Measurements from ENCODE around the gene FAM131A. TPM values are rescaled to one million over a fixed set of nuclear protein-coding genes. Genes with fewer than 3 reads are reported as not detected.

The FAM131A gene
- total and polyA plus RNA-seq, 2 of the 4 experiments (the other 2 are of a cell fraction), result 10.8 to 19.5 TPM

GRCh38 chr3:184336547-184337398 lies 627 bp upstream of the FAM131A start:
- intact Hi-C loops (cut with micrococcal nuclease), result no loop called here
- in situ Hi-C loops (cut with MboI; ENCODE audit: low sequenced_read_pairs), result no loop called here
- DNase-seq (peak; percentile 65), ATAC-seq (ENCODE audit: low read depth) (peak; percentile 8)
- peak overlapping the region; percentile 85 for H2BK5ac ChIP-seq (ENCODE audit: low read depth, low read length, poor library complexity, severe bottlenecking)
- H3K79me1 ChIP-seq (ENCODE audit: low read depth in 1 of 2, low read length in 2 of 2), result peaks cover 25 to 90% of the 10 kb centered on the region in 2 experiments
- peaks cover 57% of the 10 kb centered on the region for H4K20me1 ChIP-seq (ENCODE audit: insufficient read depth, low read length)
- peak overlapping the region; percentile 96 for H3K27ac ChIP-seq (ENCODE audit: insufficient read depth, low read length)
- no peak for TF ChIP-seq BHLHE40 (IDR thresholded peaks at IDR 0.05; ENCODE audit: low read depth, low read length)
- no peak for TF ChIP-seq MXI1 (IDR thresholded peaks at IDR 0.05; ENCODE audit: borderline replicate concordance, low read depth, low read length)
- no peak; the same call in 1 of the 2 replicates for TF ChIP-seq USF2 (IDR thresholded peaks at IDR 0.05; ENCODE audit: low read depth, low read length)
- peak; percentile 13; the same call in 1 of the 2 replicates for TF ChIP-seq POLR2A (IDR thresholded peaks at IDR 0.05; ENCODE audit: low read depth, low read length)
- no peak for TF ChIP-seq RFX5 (IDR thresholded peaks at IDR 0.05; ENCODE audit: low read depth, low read length)
- peak overlapping the region; percentile 49 for H4K91ac ChIP-seq (ENCODE audit: insufficient read depth, low read depth, low read length)
- dilution Hi-C loops (cut with HindIII; ENCODE audit: low sequenced_read_pairs, unreplicated experiment), result no loop called here
- no TSS peak for BruUV-seq (replicated peaks)
- peak overlapping the region; percentile 8 to 72; a peak in 3 of 4 replicates for H4K8ac ChIP-seq (ENCODE audit: low read depth in 2 of 2, low read length in 2 of 2)
- no peaks in the 10 kb centered on the region for H3K9me3 ChIP-seq (ENCODE audit: control insufficient read depth, insufficient read depth, low read length)
- H3K14ac ChIP-seq (replicated peaks; ENCODE audit: low read depth, low read length), result peak overlapping the region; percentile 34
- peaks cover 35% of the 10 kb centered on the region for H3K9me1 ChIP-seq (ENCODE audit: insufficient read depth, low read length)
- ChIA-PET CTCF (interaction anchor here (1.1 kb wide), 1 partner anchor 9 kb away, joined by 4 read pairs; no protein-coding TSS in a partner anchor), POLR2A (ENCODE audit: unreplicated experiment) (interaction anchor here (2.2 kb wide), 1 partner anchor 21 kb away, joined by 5 read pairs; no protein-coding TSS in a partner anchor)
- no peak overlapping the region for H2BK20ac ChIP-seq (ENCODE audit: low read depth, low read length)
- 28% methylated on average over 4 of the region's 17 CpGs; no CpG with 5 or more reads in 1 of the 2 experiments for WGBS, 2 experiments (ENCODE audit: extremely low coverage in 2 of 2, insufficient read length in 1 of 2)
- H3K23ac ChIP-seq (ENCODE audit: low read depth, low read length), result peak overlapping the region; percentile 39
- peak overlapping the region; percentile 91 for H3K4me3 ChIP-seq (ENCODE audit: insufficient read depth, low read depth, low read length)
- peak overlapping the region; percentile 36; the same call in 1 of the 2 replicates for H3K56ac ChIP-seq (ENCODE audit: extremely low read depth, insufficient read depth, low read length)
- peak overlapping the region; percentile 86 for H2AK5ac ChIP-seq (ENCODE audit: low read depth, low read length)
- no peak overlapping the region for H2BK15ac ChIP-seq (ENCODE audit: low read depth, low read length)
- no peaks in the 10 kb centered on the region for H3K27me3 ChIP-seq (ENCODE audit: control insufficient read depth, insufficient read depth, low read length)
- peak overlapping the region; percentile 88 for H3K4me2 ChIP-seq (ENCODE audit: low read depth, low read length)
- peak overlapping the region; percentile 88 for H2AFZ ChIP-seq (replicated peaks; ENCODE audit: low read length, poor library complexity)
- H3K4ac ChIP-seq (ENCODE audit: low read depth, low read length), result peak overlapping the region; percentile 50
- peak overlapping the region; percentile 11; the same call in 1 of the 2 replicates for H2BK120ac ChIP-seq (ENCODE audit: low read depth, low read length)
- H4K5ac ChIP-seq (ENCODE audit: low read depth, low read length), result peak overlapping the region; percentile 54; the same call in 1 of the 2 replicates
- H3K9ac ChIP-seq (ENCODE audit: low read depth, low read length), result peak overlapping the region; percentile 84
- peaks cover 42% of the 10 kb centered on the region for H3K4me1 ChIP-seq (ENCODE audit: control insufficient read depth, insufficient read depth, low read length)
- peak overlapping the region; percentile 92 for H2AK9ac ChIP-seq (replicated peaks; ENCODE audit: low read depth, low read length, poor library complexity)
- no peak overlapping the region for H3K18ac ChIP-seq (ENCODE audit: low read depth, low read length)
- H3K36me3 ChIP-seq (ENCODE audit: control insufficient read depth, insufficient read depth, low read length), result peaks cover 35% of the 10 kb centered on the region

Data from IMR-90 (cell line).